Activated CD4-positive, alpha-beta T cell treated with anti-CD3 and anti-CD28 coated beads for 48 hours (primary cell): ENCODE measurements around the gene ABCB11.
"Not testable (repeated sequence)": the region's sequence is repeated elsewhere in the genome, so short reads cannot be mapped to it uniquely, and the experiment has no call there.

Experiments
- DNase-seq: peaks from one replicate; pipeline ENCODE4 v3.0.0-alpha.2; 2020

Gene ABCB11

GRCh38 chr2:168926621-168927386 is 104.3 kb downstream of the ABCB11 start:
- no peak for DNase-seq

GRCh38 chr2:168920504-168921157 is 110.5 kb downstream of the ABCB11 start:
- DNase-seq, result no peak

GRCh38 chr2:168916331-168916675 is 114.8 kb downstream of the ABCB11 start:
- no peak for DNase-seq

- no peak for DNase-seq
These were observed 115.4 kb downstream of the ABCB11 start for GRCh38 chr2:168915441-168916330.

GRCh38 chr2:168913495-168913894 is 117.6 kb downstream of the ABCB11 start:
- no peak for DNase-seq

GRCh38 chr2:168912901-168913369 is 118.2 kb downstream of the ABCB11 start:
- DNase-seq, result peak; percentile 14

- no peak for DNase-seq
These were observed 118.7 kb downstream of the ABCB11 start for GRCh38 chr2:168912466-168912865.

- no peak for DNase-seq
These were observed 120.8 kb downstream of the ABCB11 start for GRCh38 chr2:168910330-168910729.

- DNase-seq, result no peak
These were observed 123.0 kb downstream of the ABCB11 start for GRCh38 chr2:168907940-168908662.

GRCh38 chr2:168904358-168904757 is 126.8 kb downstream of the ABCB11 start:
- no peak for DNase-seq

GRCh38 chr2:168903888-168904287 is 127.2 kb downstream of the ABCB11 start:
- no peak for DNase-seq

GRCh38 chr2:168901003-168901402 is 130.1 kb downstream of the ABCB11 start, which contains the start of gene G6PC2:
TSS of gene G6PC2 (plus strand) at chr2:168901291. CDS start at chr2:168901332, 41 bp downstream.
- no peak for DNase-seq

GRCh38 chr2:168897449-168897848 is 133.7 kb downstream of the ABCB11 start:
- no peak for DNase-seq

- DNase-seq, result no peak
These were observed 134.3 kb downstream of the ABCB11 start for GRCh38 chr2:168896783-168897182.

GRCh38 chr2:168895771-168896170 is 135.4 kb downstream of the ABCB11 start:
- no peak for DNase-seq

- no peak for DNase-seq
These were observed 136.4 kb downstream of the ABCB11 start for GRCh38 chr2:168894720-168895119.

- no peak for DNase-seq
These were observed 137.0 kb downstream of the ABCB11 start for GRCh38 chr2:168894101-168894500.

GRCh38 chr2:168892327-168892726 is 138.8 kb downstream of the ABCB11 start:
- no peak for DNase-seq

- DNase-seq, result peak; percentile 93
These were observed 140.9 kb downstream of the ABCB11 start, which contains the start of gene SPC25 for GRCh38 chr2:168890006-168890782. TSS of gene SPC25 (minus strand) at chr2:168890430. CDS start at chr2:168889519, 911 bp downstream.

- DNase-seq, result no peak
These were observed 141.5 kb downstream of the ABCB11 start for GRCh38 chr2:168889635-168890005.

- DNase-seq, result no peak
These were observed 146.1 kb downstream of the ABCB11 start for GRCh38 chr2:168884975-168885374.

- DNase-seq, result not testable (repeated sequence)
These were observed 149.0 kb downstream of the ABCB11 start for GRCh38 chr2:168882163-168882562.
